Activated CD4-positive, alpha-beta T cell treated with anti-CD3 and anti-CD28 coated beads, Interleukin-2, amount 50 U/mL, for 24 hours (primary cell): ENCODE data around the gene PDX1.

ENCODE experiments used
- DNase-seq, 2 donors: peaks; one replicate each; pipeline ENCODE4 v3.0.0-alpha.2; 2020; ENCODE audit warnings: low read depth in 1 of 2, low spot score in 1 of 2

PDX1 gene

DNA sequence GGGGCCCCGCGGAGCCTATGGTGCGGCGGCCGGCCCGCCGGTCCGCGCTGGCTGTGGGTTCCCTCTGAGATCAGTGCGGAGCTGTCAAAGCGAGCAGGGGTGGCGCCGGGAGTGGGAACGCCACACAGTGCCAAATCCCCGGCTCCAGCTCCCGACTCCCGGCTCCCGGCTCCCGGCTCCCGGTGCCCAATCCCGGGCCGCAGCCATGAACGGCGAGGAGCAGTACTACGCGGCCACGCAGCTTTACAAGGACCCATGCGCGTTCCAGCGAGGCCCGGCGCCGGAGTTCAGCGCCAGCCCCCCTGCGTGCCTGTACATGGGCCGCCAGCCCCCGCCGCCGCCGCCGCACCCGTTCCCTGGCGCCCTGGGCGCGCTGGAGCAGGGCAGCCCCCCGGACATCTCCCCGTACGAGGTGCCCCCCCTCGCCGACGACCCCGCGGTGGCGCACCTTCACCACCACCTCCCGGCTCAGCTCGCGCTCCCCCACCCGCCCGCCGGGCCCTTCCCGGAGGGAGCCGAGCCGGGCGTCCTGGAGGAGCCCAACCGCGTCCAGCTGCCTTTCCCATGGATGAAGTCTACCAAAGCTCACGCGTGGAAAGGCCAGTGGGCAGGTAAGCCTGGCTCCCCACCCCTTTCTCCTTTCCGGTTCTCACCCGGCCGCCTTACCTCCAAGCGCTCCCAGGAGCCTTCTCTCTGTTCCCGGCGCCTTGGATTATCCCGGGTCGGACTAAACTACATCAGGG lies at the start of gene PDX1:
Gene PDX1 (plus strand): TSS at position 67 of the 743 bp plus-strand sequence. CDS start 139 bp downstream, at position 206.
- no peak for DNase-seq

- no peak for DNase-seq
These were observed 41.5 kb upstream of the PDX1 start for GRCh38 chr13:27878274-27878673.

DNA sequence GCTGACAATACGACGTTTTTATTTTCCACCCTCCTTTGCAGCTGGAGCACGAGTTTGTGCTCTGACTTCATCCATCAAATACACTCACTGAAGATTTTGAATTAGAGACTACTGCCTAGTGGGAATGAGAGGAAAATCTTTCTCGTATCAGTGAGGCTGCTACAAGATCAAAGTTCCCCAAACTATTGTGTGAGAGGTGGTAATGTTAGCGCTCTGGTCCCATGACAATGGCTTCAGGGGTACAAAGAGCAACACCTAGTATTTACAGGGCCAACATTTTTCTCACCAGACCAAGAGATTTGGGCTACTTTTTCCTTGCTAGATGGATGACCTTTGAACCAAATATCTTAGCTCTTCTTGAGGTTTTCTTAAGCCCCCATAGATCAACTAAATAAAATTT lies 30.3 kb upstream of the PDX1 start:
- no peak for DNase-seq

DNA sequence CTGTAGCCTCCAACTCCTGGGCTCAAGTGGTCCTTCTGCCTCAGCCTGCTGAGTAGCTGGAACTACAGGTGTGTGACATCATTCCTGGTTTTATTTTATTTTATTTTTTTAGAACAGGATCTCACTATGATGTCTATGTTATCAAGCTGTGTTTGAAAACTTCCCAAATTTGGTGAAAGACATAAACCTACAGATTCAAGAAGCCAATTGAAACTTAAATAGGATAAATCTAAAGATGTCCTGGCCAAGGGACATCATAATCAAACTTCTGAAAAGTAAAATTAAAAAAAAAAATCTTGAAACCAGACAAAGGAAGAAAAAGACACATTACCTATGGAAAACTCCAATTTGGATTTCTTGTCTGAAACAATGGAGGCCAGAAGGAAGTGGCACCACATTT lies 23.1 kb upstream of the PDX1 start:
- DNase-seq, result no peak

GRCh38 chr13:27904719-27905118 lies 15.1 kb upstream of the PDX1 start:
- DNase-seq, result no peak

GRCh38 chr13:27905650-27906049 lies 14.2 kb upstream of the PDX1 start:
- no peak for DNase-seq

DNA sequence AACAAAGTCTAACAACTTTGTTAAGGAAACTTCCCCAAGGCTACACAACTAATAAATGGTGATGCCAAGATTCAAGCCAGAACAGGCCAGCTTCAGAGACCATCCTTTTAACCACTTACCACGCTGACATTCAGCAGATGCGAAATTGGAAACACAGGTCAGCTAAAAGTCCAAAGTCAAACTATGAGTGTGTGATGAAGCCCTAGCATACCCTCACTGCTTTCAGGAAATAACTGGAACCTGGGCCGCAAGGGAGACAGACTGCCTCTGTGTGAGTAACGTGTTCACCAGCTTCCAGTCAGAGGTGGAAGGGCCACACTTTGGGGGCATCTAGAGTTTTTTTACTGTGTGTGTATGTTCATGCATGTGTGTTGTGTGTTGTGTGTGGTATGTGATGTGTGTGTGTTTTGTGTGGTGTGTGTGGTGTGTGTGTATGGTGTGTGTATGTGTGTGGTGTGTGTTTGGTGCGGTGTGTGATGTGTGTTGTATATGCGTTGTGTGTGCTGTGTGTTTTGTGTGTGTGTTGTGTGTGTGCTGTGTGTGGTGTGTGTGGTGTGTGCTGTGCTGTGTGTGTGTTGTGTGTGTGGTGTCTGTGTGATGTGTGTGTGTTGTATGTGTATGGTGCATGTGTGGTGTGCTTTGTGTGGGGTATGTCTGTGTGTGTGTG lies 12.5 kb upstream of the PDX1 start:
- no peak for DNase-seq

- no peak for DNase-seq
These were observed 10.4 kb upstream of the PDX1 start for GRCh38 chr13:27909378-27909777.

GRCh38 chr13:27911521-27911920 lies 8.3 kb upstream of the PDX1 start:
- DNase-seq, result no peak

GRCh38 chr13:27913160-27913559 lies 6.6 kb upstream of the PDX1 start:
- no peak for DNase-seq

DNA sequence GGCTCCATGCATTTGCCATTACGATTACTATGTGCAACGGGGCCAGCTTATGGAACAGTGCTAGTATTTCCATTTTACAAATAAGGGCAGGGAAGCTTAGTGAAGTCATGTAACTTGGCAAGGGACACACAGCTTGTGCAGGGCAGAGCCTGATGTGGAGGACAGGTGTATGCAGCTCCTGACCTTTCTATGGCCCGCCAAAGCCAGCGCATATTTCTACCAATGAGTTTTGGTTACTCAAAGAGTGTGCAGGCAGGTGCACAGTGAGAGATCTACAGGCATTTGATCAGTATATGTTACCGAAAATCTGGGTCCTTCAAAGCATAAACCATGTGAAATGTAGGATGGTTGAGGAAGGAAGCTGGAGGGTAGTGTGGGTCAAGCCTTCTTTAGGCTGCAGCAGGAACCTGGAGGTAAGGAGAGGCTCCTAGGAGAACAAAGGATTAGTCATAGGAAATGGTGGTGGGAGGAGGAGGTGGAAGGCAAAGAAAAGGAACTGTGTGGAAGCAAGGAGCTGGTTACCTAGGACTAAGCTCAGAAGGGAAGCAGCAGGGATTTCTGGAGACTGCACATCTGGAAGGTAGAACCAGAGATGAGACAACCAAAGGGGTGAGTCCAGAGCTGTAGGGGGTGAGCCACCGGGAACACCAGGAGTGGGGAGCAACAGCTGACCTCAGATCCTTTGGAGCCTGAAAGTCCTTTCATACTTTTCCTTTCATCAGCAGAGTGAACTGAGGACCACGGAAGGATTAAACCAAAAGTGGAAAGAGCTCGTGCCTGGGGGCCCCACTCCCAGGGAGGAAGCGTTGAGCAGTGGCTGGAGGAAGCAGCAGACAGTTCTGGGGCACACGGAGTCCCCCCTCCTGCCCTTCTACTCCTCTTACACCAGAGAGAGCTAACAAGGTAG lies 4.2 kb upstream of the PDX1 start:
- DNase-seq, result no peak

DNA sequence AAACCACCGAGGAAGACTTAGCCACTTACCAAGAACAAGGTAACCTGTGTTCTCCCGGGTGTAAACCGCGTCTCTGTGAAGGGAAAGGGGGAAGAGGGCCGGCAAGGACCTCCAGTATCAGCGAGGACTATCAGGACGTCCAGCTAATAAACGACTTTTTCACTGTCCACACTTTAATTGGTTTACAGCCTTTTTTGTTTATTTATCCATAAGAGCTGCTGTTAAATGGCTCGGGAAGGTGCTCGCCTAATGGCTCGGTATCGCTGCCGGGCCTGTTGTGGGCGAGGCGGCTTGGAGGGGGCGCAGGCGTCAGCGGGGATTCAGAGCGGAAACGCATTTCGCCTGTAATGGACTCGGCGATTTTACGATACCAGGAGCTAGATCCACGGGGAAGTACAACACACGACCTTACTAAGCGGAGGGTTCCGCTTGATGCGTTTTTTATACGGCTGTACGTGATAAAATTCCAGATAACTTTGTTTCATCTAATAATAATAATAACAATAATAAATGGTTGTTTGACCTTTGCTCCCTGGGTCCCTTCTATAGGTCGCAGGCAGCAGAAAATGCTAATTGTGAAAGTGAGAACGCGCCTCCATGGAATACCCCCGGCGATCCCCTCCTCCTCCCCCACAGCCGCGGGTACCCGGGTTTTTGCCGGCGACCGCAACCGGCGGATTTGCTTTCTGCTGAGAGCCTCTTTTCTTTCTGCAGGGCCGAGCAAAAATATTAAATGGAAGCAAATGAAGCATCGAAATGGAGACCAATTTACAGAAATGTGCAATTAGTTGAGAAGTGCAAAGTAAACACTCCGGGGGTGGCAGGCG lies 2.5 kb upstream of the PDX1 start:
- no peak for DNase-seq

- DNase-seq, result no peak
These were observed 1.5 kb upstream of the PDX1 start for GRCh38 chr13:27918041-27918917.

DNA sequence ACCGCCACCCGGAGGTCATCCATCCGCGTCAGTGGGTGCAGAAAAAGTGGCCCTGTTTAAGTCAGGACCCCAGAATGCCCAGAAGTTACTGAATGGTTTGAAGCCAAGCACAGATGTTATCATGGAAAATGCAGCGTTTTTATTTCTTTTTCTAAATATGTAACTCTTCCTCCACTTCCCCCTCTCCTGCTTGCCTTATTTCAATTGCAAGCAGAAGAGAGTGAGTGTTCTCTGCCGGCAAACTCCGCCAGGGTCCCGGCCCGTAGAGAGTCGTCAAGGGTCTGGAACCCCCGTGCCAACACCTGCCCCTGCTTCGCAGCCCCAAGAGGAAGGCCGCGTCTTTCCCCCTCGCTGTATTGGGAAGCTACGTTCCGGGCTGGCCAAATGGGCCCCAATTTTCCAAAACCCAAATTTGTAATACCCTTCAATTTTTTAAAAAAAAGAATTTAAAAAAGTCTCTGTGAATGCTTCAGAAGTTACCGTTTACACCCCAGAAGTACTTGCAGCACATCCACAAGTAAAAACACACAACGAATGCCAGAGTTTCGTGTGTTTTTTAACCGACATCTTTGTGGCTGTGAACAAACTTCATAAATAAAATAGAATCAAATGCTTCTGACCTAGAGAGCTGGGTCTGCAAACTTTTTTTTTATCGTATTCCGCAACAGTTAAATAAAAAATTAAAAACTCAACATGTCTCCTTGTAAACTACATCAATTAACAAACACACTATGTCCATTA lies 712 bp upstream of the PDX1 start:
- DNase-seq, result no peak

GRCh38 chr13:27919659-27919933 lies 204 bp upstream of the PDX1 start:
- no peak for DNase-seq

GRCh38 chr13:27920677-27921420 lies 1.0 kb downstream of the PDX1 start:
- no peak for DNase-seq

DNA sequence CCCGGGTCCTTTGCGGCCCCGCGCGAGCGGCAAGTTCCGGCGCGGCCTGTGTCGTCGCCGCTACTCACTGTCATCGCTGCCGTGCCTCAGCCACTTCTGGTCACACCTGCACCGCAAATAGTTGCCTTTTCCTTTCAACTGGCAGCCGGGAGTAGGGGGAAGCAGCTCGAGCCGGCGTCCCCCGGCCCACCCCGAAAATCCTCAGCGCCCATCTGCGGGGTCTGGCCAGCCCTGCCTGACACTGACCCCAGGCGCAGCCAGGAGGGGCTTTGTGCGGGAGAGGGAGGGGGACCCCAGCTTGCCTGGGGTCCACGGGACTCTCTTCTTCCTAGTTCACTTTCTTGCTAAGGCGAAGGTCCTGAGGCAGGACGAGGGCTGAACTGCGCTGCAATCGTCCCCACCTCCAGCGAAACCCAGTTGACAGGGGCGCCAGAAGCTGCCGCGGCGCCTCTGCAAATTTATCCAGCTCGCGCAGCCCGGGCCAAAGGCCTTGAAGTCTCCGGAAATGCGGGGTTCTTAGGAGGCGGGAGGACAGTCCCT lies 1.7 kb downstream of the PDX1 start:
- no peak for DNase-seq
